MG63 (cell line): Measurements from ENCODE around the gene RRAD. TPM values are rescaled to one million over a fixed set of nuclear protein-coding genes. Genes with fewer than 3 reads are reported as not detected.
A peak's percentile ranks its signal among the peaks of the same experiment; 100 is the strongest.
"Not testable (repeated sequence)": the region's sequence is repeated elsewhere in the genome, so short reads cannot be mapped to it uniquely, and the experiment has no call there.

Experiments
- DNase-seq: peaks from one replicate; pipeline ENCODE4 v3.0.0-alpha.2; 2020
- H3K27me3 ChIP-seq: fragments of 250-450 bp; sonication (Bioruptor Pico); 2 replicates; pipeline ENCODE4 v1.5.1; 2020; ENCODE audit warnings: mild to moderate bottlenecking, moderate library complexity
- H3K36me3 ChIP-seq: fragments of 250-450 bp; sonication (Bioruptor Pico); 2 replicates; pipeline ENCODE4 v1.5.1; 2020; ENCODE audit warnings: mild to moderate bottlenecking, moderate library complexity
- H3K4me3 ChIP-seq: fragments of 250-450 bp; sonication (Bioruptor Pico); 2 replicates; pipeline ENCODE4 v1.5.1; 2020; ENCODE audit warnings: mild to moderate bottlenecking, moderate library complexity
- H3K9me3 ChIP-seq: fragments of 250-450 bp; sonication (Bioruptor Pico); 2 replicates; pipeline ENCODE4 v1.5.1; 2020; ENCODE audit warnings: mild to moderate bottlenecking, moderate library complexity
- total RNA-seq: library from RNA; depleted of rRNA; stranded (reverse); fragments of >200 nt; shearing (Covaris generic); gene quantifications from 2 replicates; pipeline ENCODE4 v1.2.3, GENCODE V29; 2014; ENCODE audit warnings: low replicate concordance

Gene RRAD
- total RNA-seq, 1 experiment from 2014 or later = 10.4 TPM

DNA sequence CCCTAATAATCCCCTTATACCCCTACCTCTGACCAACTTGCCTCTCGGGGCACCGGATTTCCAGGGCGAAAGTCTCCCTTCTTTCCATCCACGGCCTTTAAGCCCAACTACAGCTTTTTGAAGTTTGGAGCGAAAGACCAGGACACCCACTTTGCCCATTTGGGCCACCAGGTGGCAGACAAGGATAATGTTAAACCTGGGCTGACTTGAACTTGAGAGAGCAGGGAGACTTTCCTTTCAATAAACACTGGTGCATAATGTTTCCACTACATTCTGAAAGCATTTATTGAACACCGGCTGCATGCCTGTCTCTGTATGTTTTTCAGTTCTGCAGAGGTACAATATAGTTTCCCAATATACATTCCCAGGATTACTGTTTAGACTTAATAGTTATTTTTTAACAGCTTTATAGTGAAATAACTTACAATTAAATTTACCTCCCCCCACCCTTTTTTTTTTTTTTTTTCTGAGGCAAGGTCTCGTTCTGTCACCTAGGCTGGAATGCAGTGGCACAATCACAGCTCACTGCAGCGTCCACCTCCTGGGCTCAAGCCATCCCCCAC, 28.8 kb upstream of the RRAD start:
- no peak overlapping the region for H3K4me3 ChIP-seq
- no peaks in the 10 kb centered on the region for H3K36me3 ChIP-seq
- DNase-seq = peak; percentile 38
- H3K9me3 ChIP-seq = no peaks in the 10 kb centered on the region
- H3K27me3 ChIP-seq = no peaks in the 10 kb centered on the region

DNA sequence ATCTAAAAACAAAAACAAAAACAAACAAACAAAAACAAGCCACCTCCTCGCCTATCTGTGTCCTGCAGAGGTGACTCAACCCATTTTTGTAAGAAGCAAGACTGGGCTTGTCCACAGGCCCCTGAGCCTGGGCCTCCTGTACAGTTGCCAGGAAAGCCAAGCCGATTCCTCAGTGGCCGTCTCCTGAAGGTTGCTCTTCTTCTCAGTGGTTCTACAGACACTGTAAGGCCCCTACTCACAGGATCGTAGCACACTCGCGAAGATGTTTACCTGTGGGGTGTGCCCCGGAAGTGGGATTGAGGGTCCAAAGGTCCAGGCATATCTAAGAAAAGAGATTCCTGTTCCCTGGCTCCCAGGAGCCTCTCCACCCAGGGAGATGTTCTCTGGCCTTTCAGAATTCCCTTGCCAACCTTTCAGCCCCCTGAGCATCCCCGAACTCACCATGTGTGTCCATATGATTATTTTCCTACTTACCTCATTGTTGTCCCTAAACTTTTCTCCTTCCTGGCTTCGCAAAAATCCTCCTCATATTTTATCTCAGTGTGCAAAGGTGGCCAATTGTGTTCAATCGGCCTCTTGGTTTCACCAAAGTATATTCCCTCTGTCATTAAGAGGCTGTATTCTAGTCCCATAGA, 28.2 kb upstream of the RRAD start:
- Histone ChIP-seq H3K9me3 (no peaks in the 10 kb centered on the region), H3K36me3 (no peaks in the 10 kb centered on the region), H3K27me3 (no peaks in the 10 kb centered on the region), H3K4me3 (no peak overlapping the region)
- no peak for DNase-seq

DNA sequence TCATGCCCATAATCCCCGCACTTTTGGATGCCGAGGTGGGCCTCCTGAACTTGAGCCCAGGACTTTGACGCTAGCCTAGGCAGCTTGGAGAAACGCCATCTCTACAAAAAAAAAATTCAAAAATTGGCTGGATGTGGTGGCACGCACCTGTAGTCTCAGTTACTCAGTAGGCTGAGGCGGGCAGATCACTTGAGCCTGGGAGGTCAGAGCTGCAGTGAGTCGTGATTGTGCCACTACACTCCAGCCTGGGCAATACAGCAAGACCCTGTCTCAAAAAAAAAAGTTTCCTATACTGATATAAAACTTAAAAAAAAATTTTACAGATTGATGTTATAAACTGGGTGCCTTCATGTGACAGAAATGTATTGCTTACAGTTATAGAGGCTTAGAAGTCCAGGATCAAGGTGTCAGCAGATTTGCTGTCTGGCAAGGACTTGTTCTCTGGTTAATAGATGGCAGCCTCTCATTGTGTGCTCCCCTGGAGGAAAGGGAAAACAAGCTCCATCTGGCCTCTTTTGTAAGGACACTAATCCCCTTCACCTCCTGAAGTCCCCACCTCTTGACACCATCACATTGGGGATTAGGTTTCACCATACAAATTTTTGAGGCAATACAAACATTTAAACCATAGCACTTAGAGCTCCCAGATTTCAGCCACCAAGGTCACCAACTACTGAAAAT, 27.2 kb upstream of the RRAD start:
- Histone ChIP-seq H3K36me3 (no peaks in the 10 kb centered on the region), H3K9me3 (no peaks in the 10 kb centered on the region), H3K4me3 (no peak overlapping the region), H3K27me3 (no peaks in the 10 kb centered on the region)
- DNase-seq = no peak

DNA sequence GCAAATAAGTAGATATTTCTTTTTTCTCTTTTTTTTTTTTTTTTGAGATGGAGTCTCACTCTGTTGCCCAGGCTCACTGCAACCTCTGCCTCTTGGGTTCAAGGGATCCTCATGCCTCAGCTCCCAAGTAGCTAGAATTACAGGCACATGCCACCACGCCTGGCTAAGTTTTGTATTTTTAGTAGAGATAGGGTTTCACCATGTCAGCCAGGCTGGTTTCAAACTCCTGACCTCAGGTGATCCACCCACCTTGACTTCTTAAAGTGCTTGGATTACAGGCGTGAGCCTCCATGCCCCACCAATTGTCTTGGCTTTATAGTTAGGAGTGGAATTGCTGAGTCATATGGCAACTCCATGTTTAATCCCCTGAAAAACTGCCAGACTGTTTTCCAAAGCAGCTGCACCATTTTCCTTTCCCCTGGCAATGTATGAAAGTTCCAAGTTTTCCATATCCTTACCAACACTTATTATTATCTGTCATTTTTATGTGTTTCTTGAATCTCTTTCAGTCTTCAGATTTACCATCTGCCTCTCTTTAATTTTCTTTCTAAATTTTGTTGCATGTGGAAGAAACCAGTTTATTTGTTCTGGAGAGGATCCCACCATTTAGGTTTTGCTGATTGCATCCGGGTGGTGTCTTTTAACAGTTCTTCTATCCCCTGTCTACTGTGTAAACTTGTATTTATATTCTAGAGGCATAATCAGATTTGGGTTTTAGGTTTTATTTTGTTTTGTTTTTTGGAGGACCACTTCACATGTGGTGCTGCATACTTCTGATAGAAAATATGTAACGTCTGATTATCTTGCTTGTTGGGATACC, 25.8 kb upstream of the RRAD start:
- Histone ChIP-seq H3K9me3 (no peaks in the 10 kb centered on the region), H3K27me3 (no peaks in the 10 kb centered on the region), H3K36me3 (no peaks in the 10 kb centered on the region), H3K4me3 (no peak overlapping the region)
- DNase-seq = no peak

- no peak for DNase-seq
- Histone ChIP-seq H3K27me3 (no peaks in the 10 kb centered on the region), H3K36me3 (no peaks in the 10 kb centered on the region), H3K4me3 (no peak overlapping the region), H3K9me3 (no peaks in the 10 kb centered on the region)
Observed at GRCh38 chr16:66950437-66950836, 25.1 kb upstream of the RRAD start.

DNA sequence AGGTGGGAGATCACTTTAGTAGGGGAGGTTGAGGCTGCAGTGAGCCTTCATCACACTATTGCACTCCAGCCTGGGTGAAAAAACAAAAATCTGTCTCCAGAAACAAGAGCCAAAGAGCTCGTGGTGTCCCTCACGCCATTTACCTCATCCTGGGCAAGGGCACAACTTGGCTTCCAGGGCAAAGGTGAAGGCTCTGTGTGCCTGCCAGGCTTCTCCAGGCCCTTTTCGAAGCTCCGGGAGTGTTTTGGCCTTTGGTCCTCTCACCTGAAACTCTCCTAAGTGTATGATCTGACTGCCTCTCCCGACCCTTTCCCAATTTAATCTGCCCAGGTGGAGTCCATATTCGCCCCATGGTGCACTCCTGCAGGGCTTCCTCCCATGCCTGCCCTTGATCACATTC, 24.1 kb upstream of the RRAD start:
- no peaks in the 10 kb centered on the region for H3K9me3 ChIP-seq
- H3K4me3 ChIP-seq = no peak overlapping the region
- no peaks in the 10 kb centered on the region for H3K27me3 ChIP-seq
- H3K36me3 ChIP-seq = no peaks in the 10 kb centered on the region
- no peak for DNase-seq

GRCh38 chr16:66948837-66949225, 23.5 kb upstream of the RRAD start:
- Histone ChIP-seq H3K4me3 (no peak overlapping the region), H3K36me3 (no peaks in the 10 kb centered on the region), H3K9me3 (no peaks in the 10 kb centered on the region), H3K27me3 (no peaks in the 10 kb centered on the region)
- no peak for DNase-seq

GRCh38 chr16:66948134-66948836, 22.9 kb upstream of the RRAD start:
- Histone ChIP-seq H3K9me3 (no peaks in the 10 kb centered on the region), H3K4me3 (peak overlapping the region; percentile 38)
- DNase-seq = no peak

DNA sequence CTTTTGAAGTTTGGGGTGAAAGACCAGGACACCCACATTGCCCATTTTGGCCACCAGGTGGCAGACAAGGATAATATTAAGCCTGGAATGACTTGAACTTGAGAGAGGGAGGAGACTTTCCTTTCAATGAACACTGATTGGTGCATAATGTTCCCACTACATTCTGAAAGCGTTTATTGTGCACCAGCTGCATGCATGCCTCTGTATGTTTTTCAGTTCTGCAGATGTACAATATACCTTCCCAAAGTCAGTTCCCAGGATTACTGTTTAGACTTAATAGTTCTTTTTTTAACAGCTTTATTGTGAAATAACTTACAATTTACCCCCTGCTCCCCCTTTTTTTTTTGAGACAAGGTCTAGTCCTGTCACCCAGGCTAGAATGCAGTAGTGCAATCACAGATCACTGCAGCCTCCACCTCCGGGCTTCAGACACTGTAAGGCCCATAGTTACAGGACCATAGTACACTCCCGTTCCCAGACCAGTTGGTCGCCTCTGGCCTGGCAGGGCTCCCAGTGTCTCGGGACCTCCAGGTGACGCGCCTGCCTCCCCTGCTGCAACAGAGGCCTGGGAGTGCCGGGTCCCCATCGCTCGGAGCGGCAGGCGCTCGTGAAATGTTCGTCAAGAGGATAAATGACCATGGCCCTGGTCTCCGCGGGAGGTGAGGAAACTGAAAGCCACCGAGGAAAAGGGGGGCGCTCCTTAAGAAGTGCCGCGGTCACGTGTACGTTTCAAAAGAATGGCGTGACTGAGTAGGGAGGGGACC, 22.1 kb upstream of the RRAD start:
- H3K4me3 ChIP-seq = peak overlapping the region; percentile 38

More at GRCh38 chr16:66948134-66948836, 22.9 kb upstream of the RRAD start:
- H3K36me3 ChIP-seq = no peaks in the 10 kb centered on the region
- no peaks in the 10 kb centered on the region for H3K27me3 ChIP-seq

DNA sequence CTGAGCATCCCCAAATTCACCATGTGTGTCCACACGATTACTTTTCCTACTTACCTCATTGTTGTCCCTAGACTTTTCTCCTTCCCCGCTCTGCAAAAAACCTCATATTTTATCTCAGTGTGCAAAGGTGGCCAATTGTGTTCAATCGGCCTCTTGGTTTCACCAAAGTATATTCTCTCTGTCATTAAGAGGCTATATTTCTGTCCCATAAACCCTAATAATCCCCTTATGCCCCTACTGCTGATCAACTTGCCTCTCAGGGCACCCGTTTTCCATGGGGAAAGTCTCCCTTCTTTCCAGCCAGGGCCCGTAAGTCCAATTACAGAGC, 21.6 kb upstream of the RRAD start:
- Histone ChIP-seq H3K27me3 (no peaks in the 10 kb centered on the region), H3K36me3 (no peaks in the 10 kb centered on the region), H3K9me3 (no peaks in the 10 kb centered on the region), H3K4me3 (no peak overlapping the region)
- DNase-seq = no peak

More for the DNA sequence above, 22.1 kb upstream of the RRAD start:
- Histone ChIP-seq H3K36me3 (no peaks in the 10 kb centered on the region), H3K27me3 (no peaks in the 10 kb centered on the region), H3K9me3 (no peaks in the 10 kb centered on the region)
- DNase-seq = peak; percentile 51

DNA sequence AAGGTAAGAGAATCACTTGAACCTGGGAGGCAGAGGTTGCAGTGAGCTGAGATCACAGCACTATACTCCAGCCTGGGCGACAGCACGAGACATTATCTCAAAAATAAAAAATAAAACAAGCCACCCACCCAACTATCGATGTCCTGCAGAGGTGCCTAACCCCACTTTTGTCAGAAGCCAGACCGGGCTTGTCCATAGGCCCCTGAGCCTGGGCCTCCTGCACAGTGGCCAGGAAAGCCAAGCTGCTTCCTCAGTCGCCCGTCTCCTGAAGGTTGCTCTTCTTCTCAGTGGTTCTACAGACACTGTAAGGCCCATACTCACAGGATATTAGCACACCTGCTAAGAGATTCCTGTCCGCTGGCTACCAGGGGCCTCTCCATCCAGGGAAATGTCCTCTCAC, 21.2 kb upstream of the RRAD start:
- no peak for DNase-seq
- no peaks in the 10 kb centered on the region for H3K9me3 ChIP-seq
- no peaks in the 10 kb centered on the region for H3K27me3 ChIP-seq

DNA sequence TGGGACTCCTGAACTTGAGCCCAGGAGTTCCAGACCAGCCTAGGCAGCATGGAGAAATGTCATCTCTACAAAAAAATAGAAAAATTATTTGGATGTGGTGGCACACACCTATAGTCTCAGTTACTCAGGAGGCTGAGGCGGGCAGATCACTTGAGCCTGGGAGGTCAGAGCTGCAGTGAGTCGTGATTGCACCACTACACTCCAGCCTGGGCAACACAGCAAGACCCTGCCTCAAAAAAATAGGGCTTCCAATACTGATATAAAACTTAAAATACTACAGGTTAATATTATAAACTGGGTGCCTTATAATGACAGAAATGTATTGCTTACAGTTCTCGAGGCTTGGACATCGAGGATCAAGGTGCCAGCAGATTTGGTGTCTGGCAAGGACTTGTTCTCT, 20.6 kb upstream of the RRAD start:
- DNase-seq = no peak
- Histone ChIP-seq H3K27me3 (no peaks in the 10 kb centered on the region), H3K9me3 (no peaks in the 10 kb centered on the region), H3K36me3 (no peaks in the 10 kb centered on the region), H3K4me3 (no peak overlapping the region)

More for the DNA sequence above, 21.2 kb upstream of the RRAD start:
- H3K4me3 ChIP-seq = no peak overlapping the region
- no peaks in the 10 kb centered on the region for H3K36me3 ChIP-seq

DNA sequence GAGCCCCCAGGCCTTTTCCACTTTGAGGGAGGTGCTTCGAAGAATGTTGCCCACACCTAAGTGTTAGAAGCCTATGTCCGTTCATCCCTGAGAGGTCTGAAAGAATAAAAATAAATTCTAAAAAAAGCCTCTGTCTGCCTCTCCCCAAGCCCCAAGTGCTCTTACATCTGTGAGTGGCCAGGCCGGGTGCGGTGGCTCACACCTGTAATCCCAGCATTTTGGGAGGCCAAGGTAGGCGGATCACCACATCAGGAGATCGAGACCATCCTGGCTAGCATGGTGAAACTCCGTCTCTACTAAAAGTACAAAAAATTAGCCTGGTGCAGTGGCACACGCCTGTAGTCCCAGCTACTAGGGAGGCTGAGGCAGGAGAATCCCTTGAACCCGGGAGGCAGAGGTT, 19.6 kb upstream of the RRAD start:
- not testable (repeated sequence) for H3K36me3 ChIP-seq, H3K9me3 ChIP-seq, H3K4me3 ChIP-seq, DNase-seq, H3K27me3 ChIP-seq

DNA sequence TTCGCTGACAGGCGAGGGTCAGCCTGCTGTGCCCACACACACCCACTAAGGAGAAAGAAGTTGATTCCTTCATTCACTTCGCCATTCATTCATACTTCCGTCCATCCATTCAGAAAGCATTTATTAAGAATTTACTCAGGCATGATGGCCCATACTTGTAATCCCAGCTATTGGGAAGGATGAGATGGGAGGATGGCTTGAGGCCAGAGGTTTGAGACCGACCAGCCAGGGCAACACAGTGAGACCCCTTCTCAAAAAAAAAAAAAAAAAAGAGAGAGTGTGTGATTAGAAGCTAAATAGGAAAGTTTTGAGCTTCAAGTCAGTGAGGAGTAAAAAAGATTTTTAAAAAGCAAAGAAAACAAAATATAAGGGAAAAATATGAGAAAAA, 18.7 kb upstream of the RRAD start:
- no peaks in the 10 kb centered on the region; the same call in 1 of the 2 replicates for H3K36me3 ChIP-seq
- no peak overlapping the region for H3K4me3 ChIP-seq
- no peak for DNase-seq
- H3K9me3 ChIP-seq = no peaks in the 10 kb centered on the region
- H3K27me3 ChIP-seq = no peaks in the 10 kb centered on the region

GRCh38 chr16:66943426-66944053, 18.2 kb upstream of the RRAD start:
- H3K36me3 ChIP-seq = no peaks in the 10 kb centered on the region; the same call in 1 of the 2 replicates
- no peak for DNase-seq
- H3K4me3 ChIP-seq = no peak overlapping the region
- H3K9me3 ChIP-seq = no peaks in the 10 kb centered on the region
- H3K27me3 ChIP-seq = no peaks in the 10 kb centered on the region

DNA sequence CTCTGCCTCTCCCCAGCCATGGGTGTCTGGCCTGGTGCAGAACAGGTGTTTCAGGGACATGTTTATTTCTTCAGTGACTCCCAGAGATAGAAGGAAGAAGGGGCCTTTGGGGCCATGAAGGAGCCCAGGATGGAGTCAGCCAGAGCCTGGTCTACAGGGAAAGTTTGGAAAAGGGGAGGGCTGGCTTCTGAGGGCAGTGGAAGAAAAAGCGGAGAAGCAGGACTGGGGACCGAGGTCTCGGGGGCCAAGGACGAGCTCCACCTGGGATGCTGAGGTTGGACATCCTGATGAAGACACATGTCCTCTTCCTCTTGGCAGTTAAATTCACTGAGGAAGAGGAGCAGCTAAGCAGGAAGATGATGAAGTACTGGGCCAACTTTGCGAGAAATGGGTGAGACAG, 17.6 kb upstream of the RRAD start:
- no peak for DNase-seq
- Histone ChIP-seq H3K36me3 (no peaks in the 10 kb centered on the region; the same call in 1 of the 2 replicates), H3K27me3 (no peaks in the 10 kb centered on the region), H3K4me3 (no peak overlapping the region), H3K9me3 (no peaks in the 10 kb centered on the region)
